Astrocyte (in vitro differentiated cells and primary cell): Measurements from ENCODE around the gene TEX36. TPM values are rescaled to one million over a fixed set of nuclear protein-coding genes. Genes with fewer than 3 reads are reported as not detected.

Experiments
- DNase-seq: peaks from one replicate; pipeline ENCODE4 v3.0.0-alpha.2; 2010; ENCODE audit warnings: low read depth
- FAIRE-seq: peaks from 2 replicates; lab custom pipeline; 2011; peaks lifted over from hg19 to GRCh38; lab: Jason Lieb, UNC
- H2AFZ ChIP-seq: 2 replicates; pipeline ENCODE4 v1.6.0; 2012; ENCODE audit warnings: low read depth, low read length, inconsistent platforms
- H3K27ac ChIP-seq: 2 replicates; pipeline ENCODE4 v1.5.1; 2011; ENCODE audit warnings: low read depth, low read length, inconsistent platforms
- H3K27me3 ChIP-seq: 2 replicates; pipeline ENCODE4 v1.6.0; 2011; ENCODE audit warnings: low read length, inconsistent platforms; ENCODE audit not compliant: insufficient read depth
- H3K36me3 ChIP-seq: 2 replicates; pipeline ENCODE4 v1.5.1; 2011; ENCODE audit warnings: low read length, inconsistent platforms; ENCODE audit not compliant: insufficient read depth
- H3K4me1 ChIP-seq: 2 replicates; pipeline ENCODE4 v1.5.1; 2011; ENCODE audit warnings: low read length, inconsistent platforms; ENCODE audit not compliant: insufficient read depth
- H3K4me2 ChIP-seq: 2 replicates; pipeline ENCODE4 v1.6.0; 2012; ENCODE audit warnings: low read length, inconsistent platforms
- H3K4me3 ChIP-seq: 2 replicates; pipeline ENCODE4 v1.5.1; 2011; ENCODE audit warnings: low read depth, mild to moderate bottlenecking, low read length, inconsistent platforms; ENCODE audit not compliant: insufficient read depth
- H3K79me2 ChIP-seq: 2 replicates; pipeline ENCODE4 v1.6.0; 2012; ENCODE audit warnings: mild to moderate bottlenecking, low read length, inconsistent platforms; ENCODE audit not compliant: insufficient read depth
- H3K9ac ChIP-seq: 2 replicates; pipeline ENCODE4 v1.6.0; 2012; ENCODE audit warnings: mild to moderate bottlenecking, low read length, inconsistent platforms
- H3K9me3 ChIP-seq: 2 replicates; pipeline ENCODE4 v1.5.1; 2012; ENCODE audit warnings: low read depth, mild to moderate bottlenecking, low read length, inconsistent platforms; ENCODE audit not compliant: insufficient read depth
- H4K20me1 ChIP-seq: 2 replicates; pipeline ENCODE4 v1.6.0; 2012; ENCODE audit warnings: low read length, inconsistent platforms; ENCODE audit not compliant: insufficient read depth
- H3K27ac Mint-ChIP-seq: one replicate; pipeline ENCODE4 v1.8.0; 2021; ENCODE audit warnings: mild to moderate bottlenecking, mixed read lengths; ENCODE audit not compliant: unreplicated experiment
- H3K27me3 Mint-ChIP-seq: one replicate; pipeline ENCODE4 v1.8.0; 2021; ENCODE audit warnings: low read depth, mixed read lengths; ENCODE audit not compliant: unreplicated experiment
- H3K36me3 Mint-ChIP-seq: one replicate; pipeline ENCODE4 v1.8.0; 2021; ENCODE audit warnings: low read depth, mixed read lengths; ENCODE audit not compliant: unreplicated experiment
- H3K4me1 Mint-ChIP-seq: one replicate; pipeline ENCODE4 v1.8.0; 2021; ENCODE audit warnings: low read depth, mixed read lengths; ENCODE audit not compliant: unreplicated experiment
- H3K4me3 Mint-ChIP-seq: one replicate; pipeline ENCODE4 v1.8.0; 2021; ENCODE audit warnings: mild to moderate bottlenecking, moderate library complexity, mixed read lengths; ENCODE audit not compliant: unreplicated experiment
- H3K9me3 Mint-ChIP-seq: one replicate; pipeline ENCODE4 v1.8.0; 2021; ENCODE audit warnings: mild to moderate bottlenecking, mixed read lengths; ENCODE audit not compliant: unreplicated experiment
- EZH2 ChIP-seq: IDR thresholded peaks from 2 replicates; pipeline ENCODE4 v1.6.1; 2012; ENCODE audit warnings: mild to moderate bottlenecking, low read length, inconsistent platforms; ENCODE audit not compliant: insufficient read depth
- total RNA-seq: library from RNA; stranded (reverse); gene quantifications from 2 replicates; pipeline ENCODE4 v1.2.1, GENCODE V29; 2021
- TF ChIP-seq, protein P1 (sequence below): IDR thresholded peaks from 2 replicates; pipeline ENCODE4 v1.5.1; 2011; ENCODE audit warnings: low read depth, mild to moderate bottlenecking, inconsistent platforms, low read length, moderate library complexity; ENCODE audit not compliant: insufficient read depth

The TEX36 gene
- total RNA-seq, 1 donor from 2014 or later: not detected

- Mint-ChIP-seq H3K9me3 (no peaks in the 10 kb centered on the region), H3K27ac (no peak overlapping the region), H3K36me3 (no peaks in the 10 kb centered on the region), H3K4me3 (no peak overlapping the region), H3K4me1 (no peaks in the 10 kb centered on the region), H3K27me3 (no peaks in the 10 kb centered on the region)
- no peak overlapping the region for H3K4me3 ChIP-seq
- no peaks in the 10 kb centered on the region for H3K36me3 ChIP-seq
- no peaks in the 10 kb centered on the region for H3K27me3 ChIP-seq
- no peak overlapping the region for H3K4me2 ChIP-seq
- H2AFZ ChIP-seq: no peak overlapping the region
- no peaks in the 10 kb centered on the region for H4K20me1 ChIP-seq
- H3K9ac ChIP-seq: no peak overlapping the region
- DNase-seq (no peak), FAIRE-seq (no peak)
- H3K27ac ChIP-seq: no peak overlapping the region
- H3K4me1 ChIP-seq: no peaks in the 10 kb centered on the region
- no peaks in the 10 kb centered on the region for H3K79me2 ChIP-seq
- TF ChIP-seq, protein P1, sequence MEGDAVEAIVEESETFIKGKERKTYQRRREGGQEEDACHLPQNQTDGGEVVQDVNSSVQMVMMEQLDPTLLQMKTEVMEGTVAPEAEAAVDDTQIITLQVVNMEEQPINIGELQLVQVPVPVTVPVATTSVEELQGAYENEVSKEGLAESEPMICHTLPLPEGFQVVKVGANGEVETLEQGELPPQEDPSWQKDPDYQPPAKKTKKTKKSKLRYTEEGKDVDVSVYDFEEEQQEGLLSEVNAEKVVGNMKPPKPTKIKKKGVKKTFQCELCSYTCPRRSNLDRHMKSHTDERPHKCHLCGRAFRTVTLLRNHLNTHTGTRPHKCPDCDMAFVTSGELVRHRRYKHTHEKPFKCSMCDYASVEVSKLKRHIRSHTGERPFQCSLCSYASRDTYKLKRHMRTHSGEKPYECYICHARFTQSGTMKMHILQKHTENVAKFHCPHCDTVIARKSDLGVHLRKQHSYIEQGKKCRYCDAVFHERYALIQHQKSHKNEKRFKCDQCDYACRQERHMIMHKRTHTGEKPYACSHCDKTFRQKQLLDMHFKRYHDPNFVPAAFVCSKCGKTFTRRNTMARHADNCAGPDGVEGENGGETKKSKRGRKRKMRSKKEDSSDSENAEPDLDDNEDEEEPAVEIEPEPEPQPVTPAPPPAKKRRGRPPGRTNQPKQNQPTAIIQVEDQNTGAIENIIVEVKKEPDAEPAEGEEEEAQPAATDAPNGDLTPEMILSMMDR: no peak
- TF ChIP-seq EZH2: no peak
- no peaks in the 10 kb centered on the region for H3K9me3 ChIP-seq
These were observed 75.2 kb downstream of the TEX36 start for GRCh38 chr10:125607689-125608290.

DNA sequence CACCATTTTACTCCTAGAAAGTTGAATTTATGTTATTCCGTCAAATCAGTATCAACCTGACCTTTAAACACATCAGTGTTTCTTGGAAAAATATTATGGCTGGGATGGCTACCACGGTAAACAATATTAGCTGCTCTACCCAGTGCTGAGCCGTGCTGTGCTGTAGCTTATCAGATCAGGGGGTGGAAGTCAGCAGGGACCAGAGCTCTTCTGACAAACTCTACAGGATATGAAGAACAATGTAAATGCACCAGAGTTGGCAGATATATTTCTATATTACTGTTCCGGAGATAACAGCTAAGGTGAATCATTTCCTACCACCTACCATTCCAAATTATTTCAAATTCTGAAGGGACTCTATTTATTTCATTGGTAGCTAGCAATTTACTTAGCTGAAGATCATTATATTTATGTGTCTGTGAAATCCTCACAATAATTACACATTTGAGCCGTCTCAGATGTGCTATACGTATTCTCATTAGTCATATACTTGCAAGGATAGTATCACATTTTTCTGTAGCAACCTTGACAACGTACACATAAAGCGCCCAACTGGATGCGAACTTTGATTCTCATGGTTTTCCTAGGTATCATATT, 76.5 kb downstream of the TEX36 start:
- Histone ChIP-seq H3K27ac (no peak overlapping the region), H3K4me2 (no peak overlapping the region), H4K20me1 (no peaks in the 10 kb centered on the region), H3K27me3 (no peaks in the 10 kb centered on the region), H3K4me3 (no peak overlapping the region), H3K9me3 (no peaks in the 10 kb centered on the region), H3K36me3 (no peaks in the 10 kb centered on the region), H3K79me2 (no peaks in the 10 kb centered on the region), H2AFZ (no peak overlapping the region), H3K9ac (no peak overlapping the region), H3K4me1 (no peaks in the 10 kb centered on the region)
- FAIRE-seq (no peak), DNase-seq (no peak)
- no peaks in the 10 kb centered on the region for H3K36me3 Mint-ChIP-seq
- H3K4me1 Mint-ChIP-seq: no peaks in the 10 kb centered on the region
- H3K9me3 Mint-ChIP-seq: peaks cover 2% of the 10 kb centered on the region
- no peak overlapping the region for H3K4me3 Mint-ChIP-seq
- H3K27ac Mint-ChIP-seq: no peak overlapping the region
- TF ChIP-seq, protein P1: no peak
- TF ChIP-seq EZH2: no peak
- peaks cover 5% of the 10 kb centered on the region for H3K27me3 Mint-ChIP-seq

Other genes starting within 250 kb of the TEX36 start
- gene EDRF1, start 36.5 kb upstream of the TEX36 start, total RNA-seq: 24.0 and 25.7 TPM in 2 replicates
- not detected in 2 replicates for gene MMP21, start 92.7 kb upstream of the TEX36 start, total RNA-seq
- gene UROS, start 140.1 kb upstream of the TEX36 start, total RNA-seq: 64.6 and 66.0 TPM in 2 replicates
- 65.9 and 68.1 TPM in 2 replicates for gene BCCIP, start 140.4 kb upstream of the TEX36 start, total RNA-seq
- 39.4 and 41.7 TPM in 2 replicates for gene DHX32, start 198.1 kb upstream of the TEX36 start, total RNA-seq
- gene FANK1, start 213.4 kb upstream of the TEX36 start, total RNA-seq: 9.7 and 12.1 TPM in 2 replicates